ENCODE measurements around the gene SLC2A4.
A peak's percentile ranks its signal among the peaks of the same experiment; 100 is the strongest.

SLC2A4 gene

DNA sequence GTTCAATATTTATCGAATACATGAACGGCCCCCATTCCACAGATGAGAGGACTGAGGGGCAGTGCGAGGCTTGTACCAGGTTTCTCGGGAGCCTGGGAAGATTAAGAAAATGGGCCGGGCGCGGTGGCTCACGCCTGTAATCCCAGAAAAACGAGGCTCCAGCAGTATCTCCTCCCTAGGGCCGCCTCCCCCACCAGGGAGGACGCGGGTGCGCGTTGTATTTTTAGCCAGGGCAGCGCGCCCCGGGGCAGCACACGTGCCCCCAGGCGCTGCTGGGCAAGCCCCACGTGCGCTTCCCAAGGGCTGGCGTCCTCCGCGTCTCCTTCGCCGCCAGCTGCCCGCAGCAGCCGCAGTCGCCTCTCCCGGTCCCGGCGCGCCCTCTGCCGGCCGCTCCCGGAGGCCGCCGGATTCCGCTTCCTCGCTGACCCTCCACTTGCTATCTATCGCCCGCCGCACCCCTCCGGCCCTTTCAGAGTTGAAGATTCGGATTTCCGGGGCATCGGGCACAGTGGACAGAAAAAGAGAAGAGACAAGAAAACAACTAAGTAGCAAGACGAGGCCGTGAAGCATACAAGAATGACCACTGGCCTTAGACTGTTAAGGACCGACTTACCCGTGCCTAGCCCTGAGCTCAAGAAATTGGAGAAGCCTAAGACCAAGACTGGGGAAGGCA lies 14.8 kb downstream of the SLC2A4 start:
- peak; percentile 91 for DNase-seq (ENCODE audit: low spot score)
- TF ChIP-seq, protein P1, sequence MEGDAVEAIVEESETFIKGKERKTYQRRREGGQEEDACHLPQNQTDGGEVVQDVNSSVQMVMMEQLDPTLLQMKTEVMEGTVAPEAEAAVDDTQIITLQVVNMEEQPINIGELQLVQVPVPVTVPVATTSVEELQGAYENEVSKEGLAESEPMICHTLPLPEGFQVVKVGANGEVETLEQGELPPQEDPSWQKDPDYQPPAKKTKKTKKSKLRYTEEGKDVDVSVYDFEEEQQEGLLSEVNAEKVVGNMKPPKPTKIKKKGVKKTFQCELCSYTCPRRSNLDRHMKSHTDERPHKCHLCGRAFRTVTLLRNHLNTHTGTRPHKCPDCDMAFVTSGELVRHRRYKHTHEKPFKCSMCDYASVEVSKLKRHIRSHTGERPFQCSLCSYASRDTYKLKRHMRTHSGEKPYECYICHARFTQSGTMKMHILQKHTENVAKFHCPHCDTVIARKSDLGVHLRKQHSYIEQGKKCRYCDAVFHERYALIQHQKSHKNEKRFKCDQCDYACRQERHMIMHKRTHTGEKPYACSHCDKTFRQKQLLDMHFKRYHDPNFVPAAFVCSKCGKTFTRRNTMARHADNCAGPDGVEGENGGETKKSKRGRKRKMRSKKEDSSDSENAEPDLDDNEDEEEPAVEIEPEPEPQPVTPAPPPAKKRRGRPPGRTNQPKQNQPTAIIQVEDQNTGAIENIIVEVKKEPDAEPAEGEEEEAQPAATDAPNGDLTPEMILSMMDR (IDR thresholded peaks at IDR 0.05; ENCODE audit: borderline replicate concordance, control extremely low read depth, extremely low read depth, insufficient read depth, missing control alignments) = peak; percentile 94
- in situ Hi-C loops (cut with MboI; ENCODE audit: low sequenced_read_pairs, unreplicated experiment) = loop anchor here (25.0 kb wide), 1 partner anchor 259 kb away; the partner anchor contains the start of genes SLC16A11 and SLC16A13

DNA sequence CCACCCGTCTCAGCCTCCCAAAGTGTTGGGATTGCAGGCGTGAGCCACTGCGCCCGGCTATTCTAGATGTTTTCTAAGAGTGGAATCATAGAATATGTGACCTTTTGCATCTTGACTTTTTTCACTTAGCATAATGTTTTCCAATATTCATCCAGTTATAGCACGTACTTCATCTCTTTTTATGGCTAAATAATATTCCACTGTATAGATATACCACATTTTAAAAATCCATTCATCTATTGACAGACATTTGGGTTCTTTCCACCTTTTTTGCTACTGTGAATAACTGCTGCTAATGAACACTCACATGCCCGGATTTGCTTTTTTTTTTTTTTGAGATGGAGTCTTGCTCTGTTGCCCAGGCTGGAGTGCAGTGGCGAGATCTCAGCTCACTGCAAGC lies 22.7 kb downstream of the SLC2A4 start:
- TF ChIP-seq, protein P1 (IDR thresholded peaks at IDR 0.05; ENCODE audit: borderline replicate concordance, control extremely low read depth, extremely low read depth, insufficient read depth, missing control alignments) = no peak
- DNase-seq (ENCODE audit: low spot score) = no peak
- in situ Hi-C loops (cut with MboI; ENCODE audit: low sequenced_read_pairs, unreplicated experiment) = no loop called here

DNA sequence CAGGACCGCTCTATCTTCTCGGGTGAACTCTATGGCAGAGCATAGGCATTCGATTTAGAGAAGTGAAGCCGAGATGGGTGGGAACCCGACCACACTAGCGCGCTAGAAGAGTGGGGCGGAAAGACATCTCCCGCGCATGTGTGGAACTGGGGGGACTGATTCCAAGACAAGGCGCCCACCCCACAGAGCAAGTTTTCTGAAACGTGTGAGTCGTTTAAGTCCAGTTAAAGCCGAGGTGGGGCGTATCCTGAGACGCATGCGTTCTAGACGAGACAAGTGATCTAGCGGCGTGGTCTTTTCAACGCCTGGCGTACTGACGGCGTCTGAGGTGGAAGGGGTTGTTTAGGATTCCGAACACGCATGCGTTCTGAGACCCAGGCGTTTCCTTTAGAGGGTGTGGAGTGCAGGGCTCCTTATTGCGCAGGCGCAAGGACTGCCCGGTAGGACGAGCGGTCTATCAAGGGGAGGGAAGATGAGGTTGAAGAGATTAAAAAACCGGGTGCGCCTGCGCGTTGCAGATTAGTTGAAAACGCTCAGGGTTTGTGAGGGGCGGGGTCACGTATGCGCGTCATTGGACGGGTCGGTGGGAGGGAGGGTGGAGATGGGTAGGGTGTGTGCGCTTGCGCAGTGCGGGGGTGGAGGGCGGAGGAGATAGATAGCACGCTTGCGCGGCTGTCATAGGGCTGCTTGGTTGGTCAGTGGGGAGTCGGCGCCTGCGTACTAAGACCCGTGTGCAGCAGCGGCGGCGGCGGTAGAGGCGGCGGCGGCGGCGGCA lies 25.6 kb downstream of the SLC2A4 start, which contains the start of gene EIF5A:
EIF5A (plus strand) TSS at position 718 of the 775 bp plus-strand sequence. CDS start 2,008 bp downstream, outside the sequence.
- in situ Hi-C loops (cut with MboI; ENCODE audit: low sequenced_read_pairs, unreplicated experiment) = no loop called here
- TF ChIP-seq, protein P1 (IDR thresholded peaks at IDR 0.05; ENCODE audit: borderline replicate concordance, control extremely low read depth, extremely low read depth, insufficient read depth, missing control alignments) = no peak
- peak; percentile 97 for DNase-seq (ENCODE audit: low spot score)

DNA sequence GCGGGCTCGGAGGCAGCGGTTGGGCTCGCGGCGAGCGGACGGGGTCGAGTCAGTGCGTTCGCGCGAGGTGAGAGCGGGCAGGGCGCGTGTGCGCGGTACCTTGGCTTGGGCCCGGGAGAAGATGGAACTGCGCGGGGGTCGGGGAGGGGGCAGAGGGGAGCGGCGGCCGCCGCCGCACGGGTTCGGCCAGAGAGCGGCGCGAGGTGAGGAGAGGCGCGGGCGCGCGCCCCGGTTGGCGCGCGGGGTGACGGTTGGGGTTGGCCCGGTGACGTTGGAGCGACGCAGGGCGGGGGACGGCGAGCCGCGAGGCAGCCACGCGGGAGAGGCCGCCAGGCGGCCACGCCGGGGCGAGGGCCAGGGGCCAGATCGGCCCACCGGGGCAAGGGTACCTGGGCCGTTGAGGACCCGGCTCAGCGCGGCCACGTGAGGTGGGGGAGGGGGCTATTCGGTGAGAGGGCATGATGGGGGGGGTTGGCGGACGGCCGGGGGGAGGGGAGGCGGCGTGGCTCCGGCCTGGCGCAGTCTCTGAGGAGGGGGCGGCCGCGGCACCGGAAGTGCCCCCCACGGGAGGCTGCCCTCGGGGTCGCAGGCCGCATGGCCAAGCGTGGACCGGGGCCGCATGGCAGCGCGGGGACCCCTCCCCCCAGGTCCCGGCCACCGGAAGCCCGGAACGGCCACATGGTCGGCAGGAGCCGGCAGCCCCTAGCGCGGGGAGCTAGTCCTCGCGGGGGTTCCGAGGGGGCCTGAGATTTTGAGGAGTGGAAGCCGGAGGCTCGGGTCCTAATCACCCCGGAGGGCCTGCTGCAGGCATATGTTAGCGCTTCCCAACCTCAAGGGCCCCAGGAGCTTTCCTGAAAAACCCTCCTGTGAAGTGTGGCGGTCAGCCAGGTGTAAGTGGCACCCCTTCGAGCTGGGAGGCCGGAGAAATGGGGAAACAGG lies 26.4 kb downstream of the SLC2A4 start:
- DNase-seq (ENCODE audit: low spot score) = no peak
- in situ Hi-C loops (cut with MboI; ENCODE audit: low sequenced_read_pairs, unreplicated experiment) = no loop called here
- TF ChIP-seq, protein P1 (IDR thresholded peaks at IDR 0.05; ENCODE audit: borderline replicate concordance, control extremely low read depth, extremely low read depth, insufficient read depth, missing control alignments) = no peak

DNA sequence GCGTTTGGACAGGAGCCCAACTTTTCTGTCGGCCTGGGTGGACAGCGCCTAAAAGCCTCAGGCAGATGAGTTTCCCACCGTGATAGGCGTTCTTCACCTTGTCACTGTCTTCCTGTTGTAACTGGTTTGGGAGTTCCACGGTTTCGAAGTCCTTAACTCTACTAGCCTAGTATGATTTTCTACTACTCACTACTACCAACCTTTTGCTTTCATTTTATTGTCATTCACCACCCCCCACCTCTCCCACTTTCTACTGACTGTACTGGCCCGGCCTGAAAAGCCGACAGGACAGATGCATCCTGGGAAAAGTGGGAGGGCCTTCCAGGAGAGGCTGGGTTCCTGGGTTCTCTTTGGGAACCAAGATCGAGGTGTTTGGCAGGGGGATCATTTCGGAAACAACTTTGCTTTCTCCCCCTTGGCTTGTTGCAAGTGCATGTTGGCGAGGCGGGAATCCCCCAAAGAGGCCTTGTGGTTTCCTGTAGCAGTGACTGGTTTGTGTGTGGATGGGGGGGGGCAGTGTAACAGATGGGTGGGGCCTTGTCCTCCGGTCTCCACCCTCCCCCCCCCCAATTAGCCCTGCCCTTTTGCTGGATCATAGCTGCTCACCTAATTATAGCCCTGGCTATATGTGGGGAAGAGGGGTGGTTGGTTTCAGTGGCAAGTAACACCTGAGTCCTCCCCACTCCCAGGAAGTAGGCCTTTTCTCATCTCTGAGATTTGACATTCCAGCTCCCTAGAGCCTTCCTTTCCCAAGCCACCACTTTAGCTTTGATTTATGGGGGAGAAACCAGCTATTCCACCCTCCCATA lies 27.3 kb downstream of the SLC2A4 start:
- in situ Hi-C loops (cut with MboI; ENCODE audit: low sequenced_read_pairs, unreplicated experiment) = no loop called here
- TF ChIP-seq, protein P1 (IDR thresholded peaks at IDR 0.05; ENCODE audit: borderline replicate concordance, control extremely low read depth, extremely low read depth, insufficient read depth, missing control alignments) = no peak
- peak; percentile 79 for DNase-seq (ENCODE audit: low spot score)

Data from GM13976 (cell line).